ENCODE measurements around the gene PNMA6E.

The PNMA6E gene

GRCh38 chrX:153372949-153373348 is 28.2 kb downstream of the PNMA6E start:
- H3K9me3 Mint-ChIP-seq = no peaks in the 10 kb centered on the region
- peaks cover 7% of the 10 kb centered on the region for H3K4me1 Mint-ChIP-seq (ENCODE audit: low read depth)
- H3K4me3 Mint-ChIP-seq = no peak overlapping the region
- no peaks in the 10 kb centered on the region for H3K36me3 Mint-ChIP-seq (ENCODE audit: low read depth)
- H3K27ac Mint-ChIP-seq = no peak overlapping the region
- peaks cover 6% of the 10 kb centered on the region for H3K27me3 Mint-ChIP-seq

GRCh38 chrX:153371256-153371655 is 29.9 kb downstream of the PNMA6E start:
- H3K4me1 Mint-ChIP-seq (ENCODE audit: low read depth) = peaks cover 7% of the 10 kb centered on the region
- no peak overlapping the region for H3K4me3 Mint-ChIP-seq
- H3K27ac Mint-ChIP-seq = no peak overlapping the region
- H3K9me3 Mint-ChIP-seq = no peaks in the 10 kb centered on the region
- no peaks in the 10 kb centered on the region for H3K36me3 Mint-ChIP-seq (ENCODE audit: low read depth)
- peaks cover 6% of the 10 kb centered on the region for H3K27me3 Mint-ChIP-seq

DNA sequence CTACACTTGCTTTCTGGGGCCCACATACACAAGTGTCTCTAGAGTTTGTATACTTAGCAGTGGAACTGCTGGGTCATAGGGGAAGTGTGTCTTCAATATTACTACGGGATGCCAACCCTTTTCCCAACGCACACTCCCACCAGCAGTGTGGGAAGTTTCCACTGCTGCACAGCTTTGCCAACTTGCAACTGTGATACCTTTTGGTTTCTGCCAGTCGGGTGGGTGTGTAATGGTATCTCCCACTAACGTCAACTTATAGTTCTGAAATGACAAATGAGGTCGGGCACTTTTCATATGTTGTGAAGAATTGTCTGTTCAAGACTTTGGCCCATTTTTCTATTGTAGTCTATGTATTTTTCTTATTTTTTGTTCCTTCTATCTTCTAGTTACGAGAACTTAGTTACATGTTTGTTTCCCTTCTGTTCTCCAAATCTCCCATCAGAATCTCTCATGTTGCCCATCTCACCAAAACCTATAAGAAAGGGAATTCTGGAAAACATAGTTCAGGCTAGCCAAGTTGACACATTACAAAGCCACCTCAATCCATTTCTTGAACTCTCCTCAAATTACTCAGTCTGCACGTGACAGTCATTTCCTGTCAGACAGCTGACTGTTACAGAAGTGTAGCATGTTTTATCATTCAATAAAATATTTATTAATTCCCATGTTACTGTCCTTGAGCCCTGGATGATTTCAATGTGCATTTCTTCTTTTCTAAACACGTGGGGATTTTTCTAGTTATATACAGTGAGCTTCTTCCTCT is 30.7 kb downstream of the PNMA6E start:
- Mint-ChIP-seq H3K9me3 (no peaks in the 10 kb centered on the region), H3K4me1 (ENCODE audit: low read depth) (peaks cover 7% of the 10 kb centered on the region), H3K4me3 (no peak overlapping the region), H3K27me3 (peaks cover 6% of the 10 kb centered on the region), H3K27ac (no peak overlapping the region), H3K36me3 (ENCODE audit: low read depth) (no peaks in the 10 kb centered on the region)

DNA sequence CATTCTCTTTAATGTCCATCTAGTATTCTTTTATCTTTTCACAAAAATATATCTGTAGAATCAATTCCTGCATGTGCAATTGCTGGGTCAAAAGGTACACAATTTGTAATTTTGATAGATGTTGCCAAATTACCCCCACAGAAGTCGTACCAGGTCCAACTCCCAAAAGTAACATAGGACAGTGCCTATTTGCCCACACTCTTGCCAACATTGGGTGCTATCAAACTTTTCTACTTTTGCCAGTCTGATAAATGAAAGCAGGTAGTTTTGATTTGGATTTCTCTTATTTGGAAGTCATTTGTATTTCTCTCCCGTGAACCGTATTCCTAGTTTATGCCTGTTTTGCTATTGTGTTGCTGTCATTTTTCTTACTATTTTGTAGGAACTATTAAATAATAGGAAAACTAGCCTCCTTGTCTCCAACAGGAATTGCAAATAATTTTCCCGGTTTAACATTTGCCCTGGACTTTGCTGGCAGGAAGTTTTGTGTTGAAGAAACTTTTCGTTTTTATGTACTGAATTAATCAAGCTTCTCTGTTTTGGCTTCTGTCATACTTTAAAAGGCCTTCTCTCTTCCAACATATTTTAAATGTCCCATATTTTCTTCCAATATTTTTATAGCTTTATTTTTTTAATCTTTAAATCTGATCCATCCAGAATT is 34.1 kb downstream of the PNMA6E start:
- Mint-ChIP-seq H3K4me1 (ENCODE audit: low read depth) (peaks cover 7% of the 10 kb centered on the region), H3K4me3 (no peak overlapping the region), H3K27ac (no peak overlapping the region), H3K9me3 (no peaks in the 10 kb centered on the region), H3K36me3 (ENCODE audit: low read depth) (no peaks in the 10 kb centered on the region), H3K27me3 (peaks cover 6% of the 10 kb centered on the region)

DNA sequence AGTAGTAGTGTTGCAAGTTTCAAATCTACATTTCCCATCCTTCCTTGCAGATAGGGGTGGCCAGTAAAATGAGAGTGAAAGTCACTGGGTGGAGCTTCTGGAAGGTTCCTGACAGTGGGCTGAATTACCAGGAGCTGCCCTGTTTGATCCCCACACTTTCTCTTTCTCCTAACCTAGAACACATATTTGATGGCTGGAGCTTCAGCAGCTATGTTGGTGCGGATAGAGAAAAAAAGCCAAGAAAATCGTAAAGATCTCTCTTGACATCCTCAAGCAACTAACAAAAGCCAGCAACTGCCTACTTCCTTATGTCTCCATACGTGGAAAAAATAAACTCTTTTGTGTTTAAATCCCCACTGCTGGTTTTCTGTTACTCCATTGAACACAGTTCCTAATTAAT is 35.0 kb downstream of the PNMA6E start:
- peaks cover 6% of the 10 kb centered on the region for H3K27me3 Mint-ChIP-seq
- H3K27ac Mint-ChIP-seq = no peak overlapping the region

GRCh38 chrX:153365670-153366069 is 35.5 kb downstream of the PNMA6E start:
- no peak overlapping the region for H3K4me3 Mint-ChIP-seq
- no peak overlapping the region for H3K27ac Mint-ChIP-seq
- peaks cover 3% of the 10 kb centered on the region for H3K4me1 Mint-ChIP-seq (ENCODE audit: low read depth)
- no peaks in the 10 kb centered on the region for H3K9me3 Mint-ChIP-seq
- peaks cover 6% of the 10 kb centered on the region for H3K27me3 Mint-ChIP-seq
- no peaks in the 10 kb centered on the region for H3K36me3 Mint-ChIP-seq (ENCODE audit: low read depth)

More for the DNA sequence above, 35.0 kb downstream of the PNMA6E start:
- H3K4me3 Mint-ChIP-seq = no peak overlapping the region
- no peaks in the 10 kb centered on the region for H3K9me3 Mint-ChIP-seq
- H3K36me3 Mint-ChIP-seq (ENCODE audit: low read depth) = no peaks in the 10 kb centered on the region
- H3K4me1 Mint-ChIP-seq (ENCODE audit: low read depth) = peaks cover 7% of the 10 kb centered on the region

DNA sequence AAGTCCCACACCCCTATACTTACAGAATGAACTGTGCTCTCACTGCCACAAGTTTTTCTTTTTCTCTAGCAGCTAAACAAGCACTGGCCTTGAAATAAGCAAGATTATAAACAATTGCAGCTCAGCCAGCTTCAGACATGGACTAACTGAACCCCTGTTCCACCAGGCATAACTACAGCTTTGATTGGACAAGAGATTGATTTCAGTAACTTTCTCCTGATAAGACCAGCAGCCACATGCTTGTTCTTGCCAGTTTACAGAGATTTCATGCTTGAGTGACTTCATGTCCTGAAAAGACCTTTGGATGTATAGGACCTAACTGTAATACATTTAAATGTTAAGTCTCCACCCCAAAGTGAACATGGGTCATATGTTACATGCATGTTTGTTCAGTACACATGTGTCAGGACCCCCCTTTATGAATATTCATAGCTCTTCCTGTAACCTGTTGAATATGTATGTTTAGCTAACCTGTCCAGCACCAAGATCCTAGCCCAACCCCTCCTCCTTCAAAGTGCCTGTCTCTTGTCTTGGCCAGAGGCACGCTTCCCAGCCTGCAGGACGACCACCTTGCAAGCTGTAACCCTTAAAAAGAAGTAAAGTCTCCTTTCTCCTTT is 39.3 kb downstream of the PNMA6E start:
- Mint-ChIP-seq H3K36me3 (ENCODE audit: low read depth) (peaks cover 6% of the 10 kb centered on the region), H3K4me3 (no peak overlapping the region), H3K9me3 (no peaks in the 10 kb centered on the region), H3K27me3 (no peaks in the 10 kb centered on the region), H3K4me1 (ENCODE audit: low read depth) (no peaks in the 10 kb centered on the region), H3K27ac (no peak overlapping the region)

GRCh38 chrX:153357877-153358276 is 43.3 kb downstream of the PNMA6E start:
- H3K4me3 Mint-ChIP-seq = no peak overlapping the region

DNA sequence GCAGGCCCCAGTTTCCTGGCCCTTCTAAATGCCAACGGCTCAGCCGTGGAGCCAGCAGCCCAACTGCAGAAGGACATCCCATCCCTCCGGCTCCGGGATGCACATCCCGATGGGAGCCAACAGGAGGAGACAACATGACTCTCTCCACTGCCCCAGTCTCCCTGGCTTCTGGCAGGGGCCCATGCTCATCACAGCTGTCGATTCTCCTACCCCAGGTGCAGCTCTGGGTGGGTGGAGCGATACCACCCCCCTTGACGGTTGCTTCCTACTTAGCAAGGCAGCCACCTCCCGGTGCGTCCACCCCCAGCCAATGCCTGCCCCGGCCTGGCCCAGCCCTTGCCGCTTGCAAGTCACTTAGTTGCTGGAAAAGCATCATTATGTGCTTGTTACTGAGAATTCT is 47.7 kb downstream of the PNMA6E start:
- no peaks in the 10 kb centered on the region for H3K9me3 Mint-ChIP-seq
- peaks cover 22% of the 10 kb centered on the region for H3K36me3 Mint-ChIP-seq (ENCODE audit: low read depth)
- H3K27me3 Mint-ChIP-seq = no peaks in the 10 kb centered on the region
- no peaks in the 10 kb centered on the region for H3K4me1 Mint-ChIP-seq (ENCODE audit: low read depth)
- no peak overlapping the region for H3K4me3 Mint-ChIP-seq
- H3K27ac Mint-ChIP-seq = no peak overlapping the region

More at GRCh38 chrX:153357877-153358276, 43.3 kb downstream of the PNMA6E start:
- H3K27ac Mint-ChIP-seq = no peak overlapping the region
- no peaks in the 10 kb centered on the region for H3K4me1 Mint-ChIP-seq (ENCODE audit: low read depth)
- no peaks in the 10 kb centered on the region for H3K9me3 Mint-ChIP-seq
- no peaks in the 10 kb centered on the region for H3K27me3 Mint-ChIP-seq
- H3K36me3 Mint-ChIP-seq (ENCODE audit: low read depth) = peaks cover 6% of the 10 kb centered on the region

- Mint-ChIP-seq H3K27me3 (no peaks in the 10 kb centered on the region), H3K27ac (no peak overlapping the region), H3K9me3 (no peaks in the 10 kb centered on the region), H3K36me3 (ENCODE audit: low read depth) (peaks cover 26% of the 10 kb centered on the region), H3K4me1 (ENCODE audit: low read depth) (no peaks in the 10 kb centered on the region), H3K4me3 (no peak overlapping the region)
Observed at GRCh38 chrX:153352858-153353257, 48.3 kb downstream of the PNMA6E start.

- Mint-ChIP-seq H3K9me3 (no peaks in the 10 kb centered on the region), H3K4me3 (no peak overlapping the region), H3K36me3 (ENCODE audit: low read depth) (peaks cover 30% of the 10 kb centered on the region), H3K27ac (no peak overlapping the region), H3K27me3 (no peaks in the 10 kb centered on the region), H3K4me1 (ENCODE audit: low read depth) (no peaks in the 10 kb centered on the region)
Observed at GRCh38 chrX:153351981-153352380, 49.2 kb downstream of the PNMA6E start.

DNA sequence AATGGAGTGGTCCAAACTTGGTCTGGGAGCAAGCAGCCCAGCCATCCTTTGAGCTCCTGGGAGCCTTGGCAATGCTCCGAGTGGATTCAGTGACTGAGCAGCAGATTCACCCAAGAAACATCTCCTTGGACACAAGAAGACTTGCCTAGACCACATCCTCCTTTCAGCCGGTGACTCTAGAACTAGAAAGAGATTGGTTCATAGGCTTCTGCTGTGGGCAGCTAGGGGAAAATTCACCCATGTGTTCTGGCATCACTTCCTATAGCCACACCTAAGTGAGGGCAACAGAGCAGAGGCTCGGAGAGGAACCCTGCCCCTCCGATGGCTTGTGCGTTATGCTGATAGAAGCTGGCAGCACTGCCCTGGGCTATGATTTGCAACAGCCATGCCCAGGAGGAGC is 51.2 kb downstream of the PNMA6E start:
- no peaks in the 10 kb centered on the region for H3K27me3 Mint-ChIP-seq
- H3K4me3 Mint-ChIP-seq = no peak overlapping the region
- no peak overlapping the region for H3K27ac Mint-ChIP-seq
- no peaks in the 10 kb centered on the region for H3K4me1 Mint-ChIP-seq (ENCODE audit: low read depth)
- peaks cover 43% of the 10 kb centered on the region for H3K36me3 Mint-ChIP-seq (ENCODE audit: low read depth)
- no peaks in the 10 kb centered on the region for H3K9me3 Mint-ChIP-seq

DNA sequence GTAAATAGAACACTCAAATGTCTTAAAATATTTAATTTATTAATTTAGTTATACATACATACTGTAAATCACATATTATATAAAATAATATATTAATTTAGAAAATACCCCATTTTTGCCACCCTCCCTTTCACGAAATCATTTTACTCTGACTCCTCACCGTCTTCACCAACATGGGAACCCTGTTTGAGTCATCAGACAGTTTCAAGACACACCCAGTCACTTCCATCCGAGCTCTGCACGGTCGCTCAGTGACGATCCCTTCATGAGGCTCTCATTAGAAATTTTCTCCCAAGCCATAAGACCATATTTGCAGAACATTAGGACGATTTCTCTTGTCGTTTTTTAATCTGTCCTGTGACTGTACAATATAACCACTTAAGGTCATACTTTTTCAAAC is 52.7 kb downstream of the PNMA6E start:
- H3K4me3 Mint-ChIP-seq = no peak overlapping the region
- H3K27ac Mint-ChIP-seq = no peak overlapping the region
- no peaks in the 10 kb centered on the region for H3K9me3 Mint-ChIP-seq
- no peaks in the 10 kb centered on the region for H3K27me3 Mint-ChIP-seq
- H3K36me3 Mint-ChIP-seq (ENCODE audit: low read depth) = peaks cover 58% of the 10 kb centered on the region
- peaks cover 10% of the 10 kb centered on the region for H3K4me1 Mint-ChIP-seq (ENCODE audit: low read depth)

DNA sequence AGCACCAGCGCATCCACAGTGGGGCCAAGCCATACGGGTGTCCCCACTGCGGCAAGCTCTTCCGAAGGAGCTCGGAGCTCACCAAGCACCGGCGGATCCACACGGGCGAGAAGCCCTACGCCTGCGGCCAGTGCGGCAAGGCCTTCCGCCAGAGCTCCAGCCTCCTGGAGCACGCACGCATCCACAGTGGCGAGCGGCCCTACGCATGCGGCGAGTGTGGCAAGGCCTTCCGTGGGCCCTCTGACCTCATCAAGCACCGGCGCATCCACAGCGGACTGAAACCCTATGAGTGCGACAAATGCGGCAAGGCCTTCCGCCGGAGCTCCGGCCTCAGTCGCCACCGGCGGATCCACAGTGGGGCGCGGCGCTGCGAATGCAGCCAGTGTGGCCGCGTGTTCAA is 53.6 kb downstream of the PNMA6E start:
- peaks cover 19% of the 10 kb centered on the region for H3K4me1 Mint-ChIP-seq (ENCODE audit: low read depth)
- no peaks in the 10 kb centered on the region for H3K27me3 Mint-ChIP-seq
- no peak overlapping the region for H3K4me3 Mint-ChIP-seq
- no peaks in the 10 kb centered on the region for H3K9me3 Mint-ChIP-seq
- peaks cover 64% of the 10 kb centered on the region for H3K36me3 Mint-ChIP-seq (ENCODE audit: low read depth)
- H3K27ac Mint-ChIP-seq = no peak overlapping the region

Data from stimulated activated naive CD8-positive, alpha-beta T cell treated with anti-CD3 and anti-CD28 coated beads, Interleukin-15, Interleukin-2, amounts not matched to agents 100 ng/mL and 50 ng/mL, for 24 hours (primary cell).